Measurements from ENCODE around the gene NDUFS8. TPM values are rescaled to one million over a fixed set of nuclear protein-coding genes. Genes with fewer than 3 reads are reported as not detected.

The NDUFS8 gene
- total and polyA plus RNA-seq, 2 of the 4 experiments (the other 2 are of a cell fraction), result 85.9 to 131 TPM

DNA sequence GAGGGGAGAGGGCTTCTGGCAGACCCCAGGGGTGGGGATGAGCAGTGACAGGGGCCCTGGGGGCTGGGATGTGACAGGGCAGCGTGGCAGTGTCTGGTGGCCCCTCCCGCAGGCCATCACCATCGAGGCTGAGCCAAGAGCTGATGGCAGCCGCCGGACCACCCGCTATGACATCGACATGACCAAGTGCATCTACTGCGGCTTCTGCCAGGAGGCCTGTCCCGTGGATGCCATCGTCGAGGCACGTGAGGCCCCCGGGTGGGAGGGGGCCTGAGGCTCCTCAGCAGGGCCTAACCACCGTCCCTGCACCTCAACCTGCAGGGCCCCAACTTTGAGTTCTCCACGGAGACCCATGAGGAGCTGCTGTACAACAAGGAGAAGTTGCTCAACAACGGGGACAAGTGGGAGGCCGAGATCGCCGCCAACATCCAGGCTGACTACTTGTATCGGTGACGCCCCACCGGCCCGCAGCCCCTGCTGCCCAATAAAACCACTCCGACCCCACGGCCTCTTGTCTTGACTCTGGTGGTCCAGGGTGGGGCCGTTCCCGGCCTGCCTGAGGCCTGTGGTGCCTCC, 5.7 kb downstream of the NDUFS8 start:
- Histone ChIP-seq H3K14ac (replicated peaks; ENCODE audit: low read depth, low read length) (no peak overlapping the region), H3K23ac (ENCODE audit: low read depth, low read length) (no peak overlapping the region), H4K20me1 (ENCODE audit: insufficient read depth, low read length) (no peaks in the 10 kb centered on the region; the same call in 1 of the 2 replicates), H3K9ac (ENCODE audit: low read depth, low read length) (no peak overlapping the region), H2BK120ac (ENCODE audit: low read depth, low read length) (no peak overlapping the region), H3K18ac (ENCODE audit: low read depth, low read length) (no peak overlapping the region), H2BK15ac (ENCODE audit: low read depth, low read length) (no peak overlapping the region), H3K4me2 (ENCODE audit: low read depth, low read length) (no peak overlapping the region), H3K56ac (ENCODE audit: extremely low read depth, insufficient read depth, low read length) (no peak overlapping the region), H3K36me3 (ENCODE audit: control insufficient read depth, insufficient read depth, low read length) (peaks cover 13% of the 10 kb centered on the region; the same call in 1 of the 2 replicates), H3K27me3 (ENCODE audit: control insufficient read depth, insufficient read depth, low read length) (no peaks in the 10 kb centered on the region), H4K8ac (ENCODE audit: low read depth in 2 of 2, low read length in 2 of 2) (no peak overlapping the region), H3K4me1 (ENCODE audit: control insufficient read depth, insufficient read depth, low read length) (peaks cover 25% of the 10 kb centered on the region), H2BK5ac (ENCODE audit: low read depth, low read length, poor library complexity, severe bottlenecking) (no peak overlapping the region), H2AK5ac (ENCODE audit: low read depth, low read length) (no peak overlapping the region), H3K4ac (ENCODE audit: low read depth, low read length) (no peak overlapping the region), H2AFZ (replicated peaks; ENCODE audit: low read length, poor library complexity) (no peak overlapping the region), H3K9me1 (ENCODE audit: insufficient read depth, low read length) (no peaks in the 10 kb centered on the region), H3K9me3 (ENCODE audit: control insufficient read depth, insufficient read depth, low read length) (no peaks in the 10 kb centered on the region), H4K91ac (ENCODE audit: insufficient read depth, low read depth, low read length) (no peak overlapping the region), H4K5ac (ENCODE audit: low read depth, low read length) (no peak overlapping the region), H2BK20ac (ENCODE audit: low read depth, low read length) (no peak overlapping the region), H3K4me3 (ENCODE audit: insufficient read depth, low read depth, low read length) (no peak overlapping the region), H3K79me1 (ENCODE audit: low read depth in 1 of 2, low read length in 2 of 2) (peaks cover 19 to 55% of the 10 kb centered on the region in 2 experiments), H3K27ac (ENCODE audit: insufficient read depth, low read length) (no peak overlapping the region), H2AK9ac (replicated peaks; ENCODE audit: low read depth, low read length, poor library complexity) (no peak overlapping the region)
- ATAC-seq (ENCODE audit: low read depth) (no peak), DNase-seq (no peak)
- 88% methylated on average over 26 of the region's 27 CpGs; no CpG with 5 or more reads in 1 of the 2 experiments for WGBS, 2 experiments (ENCODE audit: extremely low coverage in 2 of 2, insufficient read length in 1 of 2)
- TF ChIP-seq, protein P1, sequence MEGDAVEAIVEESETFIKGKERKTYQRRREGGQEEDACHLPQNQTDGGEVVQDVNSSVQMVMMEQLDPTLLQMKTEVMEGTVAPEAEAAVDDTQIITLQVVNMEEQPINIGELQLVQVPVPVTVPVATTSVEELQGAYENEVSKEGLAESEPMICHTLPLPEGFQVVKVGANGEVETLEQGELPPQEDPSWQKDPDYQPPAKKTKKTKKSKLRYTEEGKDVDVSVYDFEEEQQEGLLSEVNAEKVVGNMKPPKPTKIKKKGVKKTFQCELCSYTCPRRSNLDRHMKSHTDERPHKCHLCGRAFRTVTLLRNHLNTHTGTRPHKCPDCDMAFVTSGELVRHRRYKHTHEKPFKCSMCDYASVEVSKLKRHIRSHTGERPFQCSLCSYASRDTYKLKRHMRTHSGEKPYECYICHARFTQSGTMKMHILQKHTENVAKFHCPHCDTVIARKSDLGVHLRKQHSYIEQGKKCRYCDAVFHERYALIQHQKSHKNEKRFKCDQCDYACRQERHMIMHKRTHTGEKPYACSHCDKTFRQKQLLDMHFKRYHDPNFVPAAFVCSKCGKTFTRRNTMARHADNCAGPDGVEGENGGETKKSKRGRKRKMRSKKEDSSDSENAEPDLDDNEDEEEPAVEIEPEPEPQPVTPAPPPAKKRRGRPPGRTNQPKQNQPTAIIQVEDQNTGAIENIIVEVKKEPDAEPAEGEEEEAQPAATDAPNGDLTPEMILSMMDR (conservative IDR thresholded peaks at IDR 0.05; ENCODE audit: low read depth, low read length), result no peak
- TF ChIP-seq FOS (IDR thresholded peaks at IDR 0.05; ENCODE audit: low read depth, low read length), result no peak
- no peak for TF ChIP-seq RAD21 (IDR thresholded peaks at IDR 0.05; ENCODE audit: low read length)
- no peak for TF ChIP-seq RFX5 (IDR thresholded peaks at IDR 0.05; ENCODE audit: low read depth, low read length)
- no peak for TF ChIP-seq SMC3 (IDR thresholded peaks at IDR 0.05; ENCODE audit: low read depth, low read length)
- TF ChIP-seq CHD1 (IDR thresholded peaks at IDR 0.05; ENCODE audit: low read depth, low read length), result no peak
- POLR2A ChIA-PET (ENCODE audit: unreplicated experiment), result no interaction called here
- dilution Hi-C loops (cut with HindIII; ENCODE audit: low sequenced_read_pairs, unreplicated experiment) (no loop called here), intact Hi-C loops (cut with micrococcal nuclease) (no loop called here), in situ Hi-C loops (cut with MboI; ENCODE audit: low sequenced_read_pairs) (no loop called here)
- CTCF ChIA-PET, result no interaction called here
- no TSS peak for BruUV-seq (replicated peaks)
